H1 (cell line): ENCODE data around the gene PIP5K1B. TPM values are rescaled to one million over a fixed set of nuclear protein-coding genes. Genes with fewer than 3 reads are reported as not detected.

Experiments
- CTCF ChIA-PET: fragments of 300-600 bp; sonication (Branson Sonifier 250); formaldehyde crosslinking; loops from one replicate; lab custom pipeline; 2021; ENCODE audit not compliant: partially characterized antibody; lab: Charles Lee
- POLR2A ChIA-PET: fragments of 300-600 bp; sonication (Branson Sonifier 250); formaldehyde crosslinking; loops from one replicate; lab custom pipeline; 2021; ENCODE audit warnings: inconsistent platforms; ENCODE audit not compliant: partially characterized antibody; lab: Charles Lee
- DNase-seq, 2 experiments: peaks; one replicate each; pipeline versions ENCODE4 v3.0.0 to v3.0.0-alpha.2; 2010 to 2022; ENCODE audit warnings: low spot score in 2 of 2, low read depth in 1 of 2, mixed read lengths in 1 of 2
- FAIRE-seq: peaks from 2 replicates; lab custom pipeline; 2011; peaks lifted over from hg19 to GRCh38; lab: Jason Lieb, UNC
- H2AFZ ChIP-seq: 2 replicates; pipeline ENCODE4 v1.8.1; 2012; ENCODE audit warnings: low read length, inconsistent platforms
- H2AK5ac ChIP-seq: 2 replicates; pipeline ENCODE4 v1.6.1; 2013; ENCODE audit warnings: low read depth, low read length
- H2BK120ac ChIP-seq: replicated peaks from 2 replicates; pipeline ENCODE3; 2013; ENCODE audit warnings: low read depth, low read length, inconsistent platforms
- H2BK12ac ChIP-seq: 2 replicates; pipeline ENCODE4 v1.6.1; 2013; ENCODE audit warnings: low read depth, low read length
- H2BK15ac ChIP-seq: 2 replicates; pipeline ENCODE4 v1.6.1; 2013; ENCODE audit warnings: low read length
- H2BK20ac ChIP-seq: 2 replicates; pipeline ENCODE4 v1.6.1; 2013; ENCODE audit warnings: low read length
- H2BK5ac ChIP-seq: 2 replicates; pipeline ENCODE4 v1.6.1; 2013; ENCODE audit warnings: low read depth, low read length
- H3K14ac ChIP-seq: 2 replicates; pipeline ENCODE4 v1.6.1; 2013; ENCODE audit warnings: inconsistent platforms; ENCODE audit not compliant: insufficient read length
- H3K18ac ChIP-seq: 2 replicates; pipeline ENCODE4 v1.6.1; 2013; ENCODE audit warnings: low read length; ENCODE audit errors: extremely low read depth
- H3K23ac ChIP-seq: 2 replicates; pipeline ENCODE4 v1.6.1; 2013; ENCODE audit warnings: inconsistent platforms; ENCODE audit not compliant: insufficient read length
- H3K23me2 ChIP-seq: 2 replicates; pipeline ENCODE4 v1.6.1; 2013; ENCODE audit warnings: low read depth, low read length
- H3K27ac ChIP-seq: 2 replicates; pipeline ENCODE4 v1.6.1; 2011; ENCODE audit warnings: low read depth, low read length, inconsistent platforms
- H3K27me3 ChIP-seq, 4 experiments: replicated peaks in 1 of 4; 1 replicate in 1 of 4; 2 replicates in 3 of 4; pipeline versions ENCODE4 v1.6.1 to v1.8.1; 2011 to 2013; ENCODE audit warnings: low read length in 3 of 4, mild to moderate bottlenecking in 3 of 4, inconsistent platforms in 2 of 4, mixed read lengths in 2 of 4, moderate library complexity in 1 of 4; ENCODE audit not compliant: control insufficient read depth in 3 of 4, insufficient read depth in 3 of 4; ENCODE audit errors: extremely low read depth in 1 of 4
- H3K36me3 ChIP-seq, 4 experiments: 2 replicates each; pipeline versions ENCODE4 v1.6.1 to v1.8.1; 2011 to 2013; ENCODE audit warnings: mild to moderate bottlenecking in 4 of 4, low read length in 3 of 4, moderate library complexity in 2 of 4, control low read depth in 1 of 4, inconsistent platforms in 1 of 4; ENCODE audit not compliant: insufficient read depth in 4 of 4, control insufficient read depth in 2 of 4
- H3K4ac ChIP-seq: replicated peaks from 2 replicates; pipeline ENCODE3; 2013; ENCODE audit warnings: low read length, low read depth, mixed read lengths, inconsistent platforms; ENCODE audit not compliant: insufficient read length
- H3K4me1 ChIP-seq, 4 experiments: replicated peaks in 1 of 4; 1 replicate in 1 of 4; 2 replicates in 3 of 4; pipeline versions ENCODE4 v1.6.1 to v1.8.1; 2011 to 2013; ENCODE audit warnings: low read length in 3 of 4, inconsistent platforms in 2 of 4, mixed read lengths in 1 of 4; ENCODE audit not compliant: insufficient read depth in 4 of 4, control insufficient read depth in 3 of 4
- H3K4me2 ChIP-seq, 2 experiments: 2 replicates each; pipeline versions ENCODE4 v1.6.1 to v1.8.1; 2011 to 2013; ENCODE audit warnings: low read depth in 2 of 2, low read length in 2 of 2, control low read depth in 1 of 2, inconsistent platforms in 1 of 2, mild to moderate bottlenecking in 1 of 2; ENCODE audit not compliant: insufficient read depth in 1 of 2
- H3K4me3 ChIP-seq, 4 experiments: fragments of 200-600, 300-600 bp in 1 of 4; sonication (generic), shearing (Covaris generic), sonication (Bioruptor Twin) in 1 of 4; 2 replicates each; pipeline versions ENCODE4 v1.5.1 to v1.8.1; 2011 to 2016; ENCODE audit warnings: low read length in 4 of 4, low read depth in 3 of 4, control low read depth in 2 of 4, inconsistent platforms in 2 of 4, mild to moderate bottlenecking in 2 of 4, mixed read lengths in 1 of 4, moderate library complexity in 1 of 4; ENCODE audit not compliant: insufficient read depth in 2 of 4; ENCODE audit errors: extremely low read depth in 1 of 4
- H3K56ac ChIP-seq: replicated peaks from 2 replicates; pipeline ENCODE3; 2013; ENCODE audit warnings: low read depth, mild to moderate bottlenecking, mixed read lengths, low read length, inconsistent platforms; ENCODE audit not compliant: insufficient read length
- H3K79me1 ChIP-seq: 2 replicates; pipeline ENCODE4 v1.6.1; 2013; ENCODE audit warnings: low read depth, low read length, control low read depth
- H3K79me2 ChIP-seq, 2 experiments: 2 replicates each; pipeline versions ENCODE4 v1.6.1 to v1.8.1; 2012 to 2013; ENCODE audit warnings: low read length in 2 of 2, mild to moderate bottlenecking in 2 of 2, inconsistent platforms in 1 of 2; ENCODE audit not compliant: insufficient read depth in 2 of 2, control insufficient read depth in 1 of 2
- H3K9ac ChIP-seq, 4 experiments: replicated peaks in 1 of 4; 1 replicate in 1 of 4; 2 replicates in 3 of 4; pipeline versions ENCODE4 v1.6.1 to v1.8.1; 2011 to 2013; ENCODE audit warnings: low read depth in 3 of 4, low read length in 3 of 4, control low read depth in 2 of 4, mild to moderate bottlenecking in 2 of 4, moderate library complexity in 2 of 4, inconsistent platforms in 1 of 4; ENCODE audit errors: extremely low read depth in 1 of 4
- H3K9me3 ChIP-seq, 2 experiments: 2 replicates each; pipeline versions ENCODE4 v1.6.1 to v1.8.1; 2012 to 2013; ENCODE audit warnings: mild to moderate bottlenecking in 2 of 2, moderate library complexity in 2 of 2, control low read depth in 1 of 2, inconsistent platforms in 1 of 2, low read depth in 1 of 2, low read length in 1 of 2, mixed read lengths in 1 of 2; ENCODE audit not compliant: insufficient read depth in 2 of 2
- H4K20me1 ChIP-seq, 2 experiments: replicated peaks in 1 of 2; 2 replicates each; pipeline versions ENCODE3 to v1.8.1; 2011 to 2013; ENCODE audit warnings: inconsistent platforms in 2 of 2, low read length in 2 of 2, mild to moderate bottlenecking in 1 of 2; ENCODE audit not compliant: insufficient read depth in 2 of 2, control insufficient read depth in 1 of 2
- H4K5ac ChIP-seq: 2 replicates; pipeline ENCODE4 v1.6.1; 2013; ENCODE audit warnings: low read length, low read depth, mixed read lengths, inconsistent platforms; ENCODE audit not compliant: insufficient read length
- H4K8ac ChIP-seq: 2 replicates; pipeline ENCODE4 v1.8.0; 2013; ENCODE audit warnings: mild to moderate bottlenecking, moderate library complexity, low read length, inconsistent platforms; ENCODE audit not compliant: insufficient read depth; ENCODE audit errors: extremely low read depth
- H4K91ac ChIP-seq: replicated peaks from 2 replicates; pipeline ENCODE3; 2013; ENCODE audit warnings: low read length, mixed read lengths, inconsistent platforms; ENCODE audit not compliant: insufficient read length
- ASH2L ChIP-seq: fragments of 200-600, 300-600 bp; sonication (generic); IDR thresholded peaks from one replicate; pipeline ENCODE4 v1.7.1; 2017; ENCODE audit warnings: low read length
- CHD2 ChIP-seq: IDR thresholded peaks from 2 replicates; pipeline ENCODE4 v1.6.1; 2012; ENCODE audit warnings: low read length, improper control_type of control experiment
- NANOG ChIP-seq: IDR thresholded peaks from 2 replicates; pipeline ENCODE4 v1.6.1; 2011; ENCODE audit warnings: low read length, low read depth, mild to moderate bottlenecking, inconsistent platforms; ENCODE audit not compliant: insufficient read depth, poor library complexity, severe bottlenecking
- SIRT6 ChIP-seq: IDR thresholded peaks from one replicate; pipeline ENCODE4 v1.7.1; 2012; ENCODE audit warnings: low read length, inconsistent platforms
- SRF ChIP-seq: IDR thresholded peaks from 2 replicates; pipeline ENCODE4 v1.6.1; 2011; ENCODE audit warnings: mild to moderate bottlenecking, low read depth, low read length, moderate library complexity
- WGBS, 2 experiments: shearing (Covaris generic) in 1 of 2; methylation state at CpG; one replicate each; pipeline versions ENCODE4 v1.1.6 to v1.1.7; 2013 to 2015; ENCODE audit warnings: low lambda C conversion rate in 2 of 2, mixed read lengths in 2 of 2, inconsistent platforms in 1 of 2, low coverage in 1 of 2, missing lambda C conversion rate in 1 of 2; ENCODE audit not compliant: insufficient replicate concordance in 2 of 2, insufficient coverage in 1 of 2, insufficient read length in 1 of 2; ENCODE audit errors: extremely low coverage in 1 of 2, missing lambda C conversion rate in 1 of 2; 5-methylcytosine and 5-hydroxymethylcytosine counted together
- polyA plus RNA-seq, 7 experiments: library from polyadenylated mRNA; depleted of rRNA in 3 of 7; stranded (reverse) in 5 of 7; unstranded in 2 of 7; fragments of >200 nt in 5 of 7; fragments of 200-250 nt in 2 of 7; gene quantifications; 1 replicate in 5 of 7; 2 replicates in 1 of 7; 4 replicates in 1 of 7; pipeline versions ENCODE4 v1.2.1 to v1.2.3, GENCODE V29; 2011 to 2013; ENCODE audit warnings: missing spikeins in 2 of 7, mixed read lengths in 2 of 7
- total RNA-seq: library from RNA; stranded (reverse); fragmentation: NEBNext Ultra II Directional; extraction: Animal tissue kit (Norgen Biotek cat#: 25700); gene quantifications from 2 replicates; pipeline ENCODE4 v1.2.1, GENCODE V29; 2021

PIP5K1B gene
- total and polyA plus RNA-seq, 2 of the 8 experiments (the other 6 are each of a cell fraction or from before 2014, with no cell fraction given) = 4.7 to 7.7 TPM

DNA sequence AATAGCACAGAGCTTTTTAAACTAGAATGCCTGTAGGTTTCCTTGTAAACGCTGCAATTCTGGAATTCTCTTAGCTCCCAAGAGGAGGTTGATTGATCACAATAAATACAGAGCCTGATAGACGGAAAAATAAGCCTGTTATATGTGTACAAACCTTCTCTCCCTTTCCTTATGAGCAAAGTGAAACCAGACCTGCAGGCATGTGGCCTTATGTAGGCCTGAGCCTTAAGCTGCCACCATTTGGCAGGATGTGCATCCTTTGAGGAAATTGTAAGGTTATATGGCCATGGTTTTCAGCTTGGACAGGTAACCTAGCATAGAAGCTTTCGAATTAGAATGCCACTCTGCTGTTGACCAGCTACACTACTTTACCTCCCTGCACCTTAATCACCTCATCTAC, 259.7 kb downstream of the PIP5K1B start:
- no peak for FAIRE-seq
- H3K79me1 ChIP-seq = no peaks in the 10 kb centered on the region
- no peak overlapping the region for H4K91ac ChIP-seq
- H3K14ac ChIP-seq = no peak overlapping the region
- H3K36me3 ChIP-seq = no peaks in the 10 kb centered on the region
- H2BK5ac ChIP-seq = no peak overlapping the region
- no peak overlapping the region for H2BK20ac ChIP-seq
- ChIA-PET CTCF (interaction anchor here (1.1 to 1.9 kb wide), 3 partner anchors 10 to 120 kb away, joined by 4 to 7 read pairs (median 5); no protein-coding TSS in a partner anchor), POLR2A (interaction anchor here (1.5 kb wide), 1 partner anchor 14 kb away, joined by 6 read pairs; no protein-coding TSS in a partner anchor)
- no peak overlapping the region for H4K8ac ChIP-seq
- no peaks in the 10 kb centered on the region for H3K27me3 ChIP-seq
- H4K5ac ChIP-seq = no peak overlapping the region
- WGBS, 2 experiments = 79% methylated on average over 3 of the region's 3 CpGs; no CpG with 5 or more reads in 1 of the 2 experiments
- H3K9me3 ChIP-seq = no peaks in the 10 kb centered on the region
- H4K20me1 ChIP-seq = no peaks in the 10 kb centered on the region
- H2AFZ ChIP-seq = no peak overlapping the region
- no peak overlapping the region for H3K4ac ChIP-seq
- H2BK120ac ChIP-seq = no peak overlapping the region
- H3K23ac ChIP-seq = no peak overlapping the region
- no peak overlapping the region for H3K56ac ChIP-seq
- no peak overlapping the region for H3K4me3 ChIP-seq
- H2AK5ac ChIP-seq = no peak overlapping the region
- no peak overlapping the region for H3K9ac ChIP-seq
- H3K18ac ChIP-seq = no peak overlapping the region
- TF ChIP-seq ASH2L (no peak), CHD2 (no peak), SIRT6 (no peak), NANOG (no peak), SRF (no peak)
- H2BK15ac ChIP-seq = no peak overlapping the region
- H3K27ac ChIP-seq = no peak overlapping the region
- H3K79me2 ChIP-seq = no peaks in the 10 kb centered on the region
- H2BK12ac ChIP-seq = no peak overlapping the region
- DNase-seq = no peak
- H3K4me1 ChIP-seq = no peaks in the 10 kb centered on the region
- H3K23me2 ChIP-seq = no peaks in the 10 kb centered on the region
- no peak overlapping the region for H3K4me2 ChIP-seq
